Right lobe of liver (tissue), 6 donors: ENCODE data around the gene SLC22A5. TPM values are rescaled to one million over a fixed set of nuclear protein-coding genes. Genes with fewer than 3 reads are reported as not detected.

Source experiments
- ATAC-seq, 4 donors: fragments of 200-7000 bp; cut with Tn5 transposase; one replicate each; pipeline ENCODE4 v1.9.1; 2020; ENCODE audit warnings: mild to moderate bottlenecking in 4 of 4, moderate library complexity in 4 of 4
- DNase-seq, 3 donors: peaks; one replicate each; pipeline ENCODE4 v3.0.0-alpha.2; 2020
- H3K27ac ChIP-seq, 3 donors: fragments of 200-600 bp; one replicate each; pipeline ENCODE4 v1.8.0; 2022
- H3K27me3 ChIP-seq, 2 donors: fragments of 200-600 bp; one replicate each; pipeline ENCODE4 v1.8.0; 2022
- H3K36me3 ChIP-seq, 4 donors: fragments of 200-600 bp; sonication (generic) in 1 of 4; one replicate each; pipeline versions ENCODE4 v1.5.1 to v1.8.0; 2017 to 2022; ENCODE audit warnings: control low read depth in 1 of 4
- H3K4me1 ChIP-seq, 4 donors: fragments of 200-600 bp; sonication (generic) in 1 of 4; one replicate each; pipeline versions ENCODE4 v1.5.1 to v1.8.0; 2017 to 2022; ENCODE audit warnings: control low read depth in 1 of 4
- H3K4me3 ChIP-seq, 3 donors: fragments of 200-600 bp; one replicate each; pipeline ENCODE4 v1.8.0; 2022
- H3K9me3 ChIP-seq, 4 donors: fragments of 200-600 bp; sonication (generic) in 1 of 4; one replicate each; pipeline versions ENCODE4 v1.5.1 to v1.8.0; 2017 to 2022; ENCODE audit warnings: control low read depth in 1 of 4
- POLR2A ChIP-seq: fragments of 450-650 bp; IDR thresholded peaks from one replicate; pipeline ENCODE4 v1.6.1; 2017; ENCODE audit warnings: antibody characterized with exemption, mild to moderate bottlenecking
- WGBS: methylation state at CpG from one replicate; pipeline ENCODE4 v1.1.6; 2018; ENCODE audit warnings: low coverage, low lambda C conversion rate; ENCODE audit not compliant: insufficient coverage; ENCODE audit errors: missing lambda C conversion rate; 5-methylcytosine and 5-hydroxymethylcytosine counted together
- intact Hi-C, 2 donors: fragments of 100-400 bp; cut with DNase I; formaldehyde crosslinking; loops; one replicate each; pipeline versions ENCODE4 v1.11.2 to v1.14.1; 2022
- long read RNA-seq: library from polyadenylated mRNA; unstranded; transcript quantifications from one replicate; pipeline ENCODE4 v2.0.0, GENCODE V29; 2019
- total RNA-seq, 6 experiments: library from RNA; depleted of rRNA in 2 of 6; stranded (reverse); fragments of >200 nt in 2 of 6; fragmentation: NEBNext Ultra II Directional in 3 of 6; extraction: Animal tissue kit (Norgen Biotek cat#: 25700) in 3 of 6; gene quantifications; one replicate each; pipeline versions ENCODE4 v1.1.0 to v1.2.4, GENCODE V29; 2016 to 2023
- TF ChIP-seq, protein P1 (sequence below), 4 donors: fragments of 200-600 bp in 3 of 4; fragments of 450-650 bp in 1 of 4; IDR thresholded peaks; one replicate each; pipeline versions ENCODE4 v1.5.1 to v1.8.0; 2016 to 2022; ENCODE audit warnings: antibody characterized with exemption in 4 of 4, mild to moderate bottlenecking in 2 of 4
- donor health status: DM: no; HTN: yes; CAD: no.
- donor health status: DM: no; HTN: no; CAD: no.
- donor health status: DM: no; HTN: no; CAD: no.
- donor health status: DM: no; HTN: yes; CAD: no.
- donor health status: DM: no; HTN: yes; CAD: no.

The SLC22A5 gene
- total RNA-seq = 10 to 100 TPM in 1 of 6 experiments, 1 to 10 TPM in 5; 4.7 to 11.1 (median 6.5) TPM
- long read RNA-seq, partial matches to known transcripts = 0 of 2 reads
- long read RNA-seq, other reads (novel, unspliced or antisense) = 2 of 2 reads

DNA sequence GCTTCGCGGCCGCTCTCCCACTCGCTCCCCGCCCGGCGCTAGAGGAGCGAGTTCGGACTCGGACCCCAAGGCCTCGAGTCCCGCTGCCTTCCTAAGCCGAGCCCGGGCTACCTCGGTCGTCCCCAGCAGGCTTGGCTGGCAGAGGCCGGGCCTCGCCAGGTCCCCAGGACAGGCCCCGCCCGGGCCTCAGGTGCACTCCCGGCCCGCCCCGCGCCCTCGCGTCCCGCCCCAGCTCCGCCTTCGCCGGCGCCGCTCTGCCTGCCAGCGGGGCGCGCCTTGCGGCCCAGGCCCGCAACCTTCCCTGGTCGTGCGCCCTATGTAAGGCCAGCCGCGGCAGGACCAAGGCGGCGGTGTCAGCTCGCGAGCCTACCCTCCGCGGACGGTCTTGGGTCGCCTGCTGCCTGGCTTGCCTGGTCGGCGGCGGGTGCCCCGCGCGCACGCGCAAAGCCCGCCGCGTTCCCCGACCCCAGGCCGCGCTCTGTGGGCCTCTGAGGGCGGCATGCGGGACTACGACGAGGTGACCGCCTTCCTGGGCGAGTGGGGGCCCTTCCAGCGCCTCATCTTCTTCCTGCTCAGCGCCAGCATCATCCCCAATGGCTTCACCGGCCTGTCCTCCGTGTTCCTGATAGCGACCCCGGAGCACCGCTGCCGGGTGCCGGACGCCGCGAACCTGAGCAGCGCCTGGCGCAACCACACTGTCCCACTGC lies at the start of gene SLC22A5:
SLC22A5 (plus strand) TSS at position 237 of the 707 bp plus-strand sequence; CDS start at position 500, 263 bp downstream.
- no peaks in the 10 kb centered on the region for H3K36me3 ChIP-seq
- peak within 1 kb of the TSS; percentile 69 to 88 (median 78) for H3K27ac ChIP-seq
- intact Hi-C loops = no loop called here
- peak; percentile 88 to 91 (median 90) for DNase-seq
- H3K27me3 ChIP-seq = no peaks in the 10 kb centered on the region
- peaks cover 0 to 35% (median 18%) of the 10 kb centered on the region in 4 donors for H3K4me1 ChIP-seq
- peak; percentile 88 to 96 (median 92) for ATAC-seq
- H3K9me3 ChIP-seq = no peaks in the 10 kb centered on the region
- TF ChIP-seq, protein P1, sequence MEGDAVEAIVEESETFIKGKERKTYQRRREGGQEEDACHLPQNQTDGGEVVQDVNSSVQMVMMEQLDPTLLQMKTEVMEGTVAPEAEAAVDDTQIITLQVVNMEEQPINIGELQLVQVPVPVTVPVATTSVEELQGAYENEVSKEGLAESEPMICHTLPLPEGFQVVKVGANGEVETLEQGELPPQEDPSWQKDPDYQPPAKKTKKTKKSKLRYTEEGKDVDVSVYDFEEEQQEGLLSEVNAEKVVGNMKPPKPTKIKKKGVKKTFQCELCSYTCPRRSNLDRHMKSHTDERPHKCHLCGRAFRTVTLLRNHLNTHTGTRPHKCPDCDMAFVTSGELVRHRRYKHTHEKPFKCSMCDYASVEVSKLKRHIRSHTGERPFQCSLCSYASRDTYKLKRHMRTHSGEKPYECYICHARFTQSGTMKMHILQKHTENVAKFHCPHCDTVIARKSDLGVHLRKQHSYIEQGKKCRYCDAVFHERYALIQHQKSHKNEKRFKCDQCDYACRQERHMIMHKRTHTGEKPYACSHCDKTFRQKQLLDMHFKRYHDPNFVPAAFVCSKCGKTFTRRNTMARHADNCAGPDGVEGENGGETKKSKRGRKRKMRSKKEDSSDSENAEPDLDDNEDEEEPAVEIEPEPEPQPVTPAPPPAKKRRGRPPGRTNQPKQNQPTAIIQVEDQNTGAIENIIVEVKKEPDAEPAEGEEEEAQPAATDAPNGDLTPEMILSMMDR (IDR thresholded peaks at IDR 0.05) = no peak
- peak; percentile 91 for TF ChIP-seq POLR2A
- H3K4me3 ChIP-seq = peak within 1 kb of the TSS; percentile 79 to 83 (median 82)
- 3% methylated on average over 6 of the region's 83 CpGs for WGBS

DNA sequence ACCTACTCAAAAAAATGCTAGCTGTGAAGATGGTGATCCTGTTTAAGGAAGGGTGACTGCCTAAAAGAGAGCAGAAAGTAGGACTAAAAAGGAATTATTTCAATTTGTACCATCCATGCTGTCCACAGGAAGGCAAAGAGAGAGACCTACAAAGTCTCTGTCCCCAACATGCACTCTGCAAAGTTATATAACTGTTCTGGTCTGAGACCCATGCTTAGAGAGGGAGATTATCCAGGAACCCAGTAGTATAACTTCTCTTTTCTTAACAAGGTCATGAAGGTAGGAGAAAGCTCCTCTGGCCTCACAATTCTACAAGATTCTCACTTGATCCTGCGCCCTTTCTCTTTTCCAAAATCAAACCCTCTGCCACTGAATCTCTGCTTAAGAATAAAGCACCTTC lies 49.5 kb upstream of the SLC22A5 start:
- ATAC-seq (no peak), DNase-seq (no peak)
- Histone ChIP-seq H3K27me3 (no peaks in the 10 kb centered on the region), H3K9me3 (no peaks in the 10 kb centered on the region), H3K27ac (no peak overlapping the region), H3K36me3 (peaks cover 0 to 4% (median 0%) of the 10 kb centered on the region in 4 donors), H3K4me1 (peaks cover 0 to 13% (median 2%) of the 10 kb centered on the region in 4 donors), H3K4me3 (no peak overlapping the region)
- TF ChIP-seq POLR2A = no peak
- TF ChIP-seq, protein P1 (IDR thresholded peaks at IDR 0.05) = no peak
- WGBS = 100% methylated on average over 1 of the region's 1 CpG
- intact Hi-C loops = no loop called here

DNA sequence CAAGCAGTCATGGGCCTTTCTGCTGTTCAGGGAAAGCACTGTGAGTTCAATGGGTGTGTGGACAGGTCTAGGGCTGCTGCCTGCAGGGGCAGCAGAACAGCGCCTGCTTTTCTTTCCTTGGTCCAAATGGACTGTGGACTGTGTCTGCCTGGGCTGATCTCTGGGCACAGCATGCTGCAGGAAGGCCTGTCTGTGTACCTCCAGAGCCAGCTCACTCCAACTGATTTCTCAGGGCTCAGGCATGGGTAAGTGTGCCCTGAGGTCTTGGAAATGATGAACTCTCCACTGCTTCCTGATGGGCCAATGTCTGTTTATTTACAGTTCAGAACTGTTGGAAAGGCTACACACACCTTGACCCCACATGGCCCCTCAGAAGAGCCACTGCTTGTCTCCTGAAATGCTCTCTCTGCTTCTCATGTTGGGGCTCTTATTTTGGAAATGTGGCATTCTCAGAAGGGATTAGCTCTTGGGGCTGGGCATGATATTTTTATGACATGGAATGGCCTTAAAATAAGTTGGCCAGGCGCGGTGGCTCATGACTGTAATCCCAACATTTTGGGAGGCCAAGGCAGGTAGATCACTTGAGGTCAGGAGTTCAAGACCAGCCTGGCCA lies 48.3 kb upstream of the SLC22A5 start:
- no peaks in the 10 kb centered on the region for H3K9me3 ChIP-seq
- intact Hi-C loops = no loop called here
- TF ChIP-seq, protein P1 (IDR thresholded peaks at IDR 0.05) = peak in 3 of 4 donors; percentile 17 to 38 (median 27)
- TF ChIP-seq POLR2A = no peak
- 100% methylated on average over 2 of the region's 3 CpGs for WGBS
- DNase-seq = peak; percentile 48 to 84 (median 73)
- no peak overlapping the region for H3K4me3 ChIP-seq
- no peak overlapping the region for H3K27ac ChIP-seq
- ATAC-seq = peak; percentile 94 to 99 (median 98)
- H3K4me1 ChIP-seq = peaks cover 0 to 13% (median 2%) of the 10 kb centered on the region in 4 donors
- H3K36me3 ChIP-seq = peaks cover 0 to 4% (median 0%) of the 10 kb centered on the region in 4 donors
- H3K27me3 ChIP-seq = no peaks in the 10 kb centered on the region

DNA sequence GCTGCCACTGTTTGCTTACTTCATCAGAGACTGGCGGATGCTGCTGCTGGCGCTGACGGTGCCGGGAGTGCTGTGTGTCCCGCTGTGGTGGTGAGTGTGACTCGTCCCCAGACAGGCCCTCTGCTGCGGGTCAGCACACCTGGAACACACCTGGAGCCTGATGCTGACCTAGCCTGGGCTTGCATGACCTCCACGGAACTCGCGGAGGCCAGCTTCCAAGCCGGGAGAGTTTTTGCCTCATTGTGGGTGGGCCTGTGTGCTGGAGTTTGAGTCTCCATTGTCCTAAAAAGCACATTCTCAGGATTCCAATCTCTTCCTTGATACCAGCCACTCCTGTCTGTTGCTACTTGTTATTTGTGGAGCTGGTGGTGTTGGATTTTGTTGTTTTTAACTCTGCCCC lies 47.2 kb upstream of the SLC22A5 start:
- intact Hi-C loops = no loop called here
- Histone ChIP-seq H3K4me3 (no peak overlapping the region), H3K36me3 (peaks cover 0 to 4% (median 0%) of the 10 kb centered on the region in 4 donors), H3K9me3 (no peaks in the 10 kb centered on the region), H3K27ac (no peak overlapping the region), H3K27me3 (no peaks in the 10 kb centered on the region), H3K4me1 (peaks cover 0 to 13% (median 2%) of the 10 kb centered on the region in 4 donors)
- DNase-seq (no peak), ATAC-seq (no peak)
- WGBS = no CpG with 5 or more reads among the region's 11 CpGs
- TF ChIP-seq, protein P1 (IDR thresholded peaks at IDR 0.05) = no peak
- no peak for TF ChIP-seq POLR2A
